RPMI8226 (cell line): ENCODE measurements around the gene POLR3G.

Experiments
- DNase-seq: peaks from one replicate; pipeline ENCODE4 v3.0.0-alpha.2; 2015

POLR3G gene

DNA sequence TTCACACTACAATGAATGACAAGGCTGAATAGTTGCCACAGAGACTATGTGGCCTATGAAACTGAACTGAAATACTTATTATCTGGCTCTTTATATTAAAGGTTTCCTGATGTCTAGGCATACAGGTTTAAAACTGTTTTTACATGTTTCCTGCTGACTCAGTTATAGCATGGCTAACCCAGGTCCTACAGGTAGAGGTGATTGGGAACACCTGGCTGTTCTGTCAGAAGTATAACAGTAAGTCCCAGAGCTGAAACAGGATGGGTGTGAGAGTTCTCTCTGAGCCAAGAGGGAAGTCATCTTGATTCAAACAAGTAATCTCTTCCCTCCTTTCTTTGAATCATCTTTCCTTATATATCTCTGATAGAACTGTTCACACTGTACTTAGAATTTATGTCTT, 79.0 kb downstream of the POLR3G start:
- DNase-seq: no peak

- no peak for DNase-seq
These were observed 79.8 kb downstream of the POLR3G start for GRCh38 chr5:90554358-90555006.

DNA sequence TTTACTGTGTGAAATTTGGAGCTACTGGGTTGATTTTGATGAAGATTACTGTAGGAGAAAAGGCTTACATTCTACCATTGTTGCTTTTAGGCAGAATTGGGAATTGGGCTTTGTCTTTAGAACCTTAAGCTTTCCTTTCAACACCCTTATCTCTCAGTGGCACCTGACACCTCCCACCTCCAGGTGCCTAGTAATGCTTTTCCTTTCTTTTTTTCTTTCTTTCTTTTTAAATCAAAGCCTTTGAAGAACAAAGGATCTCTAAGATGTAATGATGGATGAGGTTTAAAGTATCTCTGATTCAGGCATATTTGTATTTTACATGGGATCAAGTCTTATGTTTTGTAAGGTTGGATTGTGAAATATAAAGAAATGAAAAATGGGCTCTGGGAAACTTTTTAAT, 81.0 kb downstream of the POLR3G start:
- no peak for DNase-seq

DNA sequence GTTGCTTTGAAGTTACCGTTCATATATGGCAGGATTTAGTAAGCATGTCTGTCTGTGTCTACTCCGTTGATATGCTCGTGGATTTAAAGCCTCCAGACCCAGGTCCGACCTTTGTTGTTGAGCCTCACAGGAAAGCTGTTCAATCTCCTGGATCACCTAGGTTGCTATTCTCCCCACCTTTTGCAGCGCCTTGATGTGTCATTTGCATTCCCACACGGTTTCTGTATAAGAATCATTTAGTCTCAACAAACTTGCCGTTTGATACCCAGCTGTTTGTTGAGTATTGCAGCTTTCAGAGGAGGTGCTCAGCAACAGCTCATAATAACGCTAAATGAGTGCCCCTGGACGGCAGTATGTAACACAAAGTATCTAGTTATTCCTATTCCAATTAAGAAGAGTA, 82.7 kb downstream of the POLR3G start:
- DNase-seq: no peak

GRCh38 chr5:90557871-90558270, 83.2 kb downstream of the POLR3G start:
- DNase-seq: no peak

- DNase-seq: peak; percentile 33
These were observed 83.9 kb downstream of the POLR3G start, which contains the start of gene ADGRV1 for GRCh38 chr5:90558344-90559192. ADGRV1 (plus strand) TSS chr5:90558797; CDS start chr5:90558896, 99 bp downstream.

GRCh38 chr5:90560771-90561170, 86.1 kb downstream of the POLR3G start:
- no peak for DNase-seq

DNA sequence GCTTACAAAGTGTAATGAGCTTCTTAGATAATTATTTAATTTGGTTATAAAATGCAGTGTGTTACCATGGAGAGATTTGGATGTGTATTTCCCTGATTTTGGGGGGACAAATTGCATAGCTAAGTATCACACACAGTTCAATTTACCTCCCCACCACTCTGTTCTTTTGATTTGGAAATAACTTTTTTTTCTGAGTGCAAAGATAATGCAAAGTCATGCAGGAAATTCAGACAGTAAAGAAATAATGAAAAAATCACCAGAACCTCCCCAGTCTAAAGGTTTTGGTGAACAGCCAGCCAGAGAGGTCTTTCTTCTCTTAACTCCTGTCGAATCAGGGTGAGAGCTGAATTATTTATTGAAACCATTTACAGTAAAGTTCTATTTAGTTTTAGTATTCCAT, 87.1 kb downstream of the POLR3G start:
- no peak for DNase-seq

- no peak for DNase-seq
These were observed 87.7 kb downstream of the POLR3G start for GRCh38 chr5:90562341-90562740.

GRCh38 chr5:90563108-90563507, 88.4 kb downstream of the POLR3G start:
- DNase-seq: no peak
